Measurements from ENCODE around the gene VAC14.

Gene VAC14

GRCh38 chr16:70735141-70735979, 65.6 kb downstream of the VAC14 start:
- no peak for TF ChIP-seq TAF1 (IDR thresholded peaks at IDR 0.05; ENCODE audit: borderline replicate concordance, insufficient read depth, low read length)
- no peak for TF ChIP-seq REST (IDR thresholded peaks at IDR 0.05; ENCODE audit: insufficient read depth in 1 of 2, low read depth in 2 of 2, low read length in 2 of 2)
- no peak for TF ChIP-seq SIN3A (IDR thresholded peaks at IDR 0.05; ENCODE audit: borderline replicate concordance, insufficient read depth, low read length)
- no peak for TF ChIP-seq POLR2AphosphoS5 (IDR thresholded peaks at IDR 0.05; ENCODE audit: low read depth, low read length)
- TF ChIP-seq FOXP2 (optimal IDR thresholded peaks at IDR 0.05; ENCODE audit: borderline replicate concordance, extremely low read depth, extremely low read length, insufficient read depth) = no peak

DNA sequence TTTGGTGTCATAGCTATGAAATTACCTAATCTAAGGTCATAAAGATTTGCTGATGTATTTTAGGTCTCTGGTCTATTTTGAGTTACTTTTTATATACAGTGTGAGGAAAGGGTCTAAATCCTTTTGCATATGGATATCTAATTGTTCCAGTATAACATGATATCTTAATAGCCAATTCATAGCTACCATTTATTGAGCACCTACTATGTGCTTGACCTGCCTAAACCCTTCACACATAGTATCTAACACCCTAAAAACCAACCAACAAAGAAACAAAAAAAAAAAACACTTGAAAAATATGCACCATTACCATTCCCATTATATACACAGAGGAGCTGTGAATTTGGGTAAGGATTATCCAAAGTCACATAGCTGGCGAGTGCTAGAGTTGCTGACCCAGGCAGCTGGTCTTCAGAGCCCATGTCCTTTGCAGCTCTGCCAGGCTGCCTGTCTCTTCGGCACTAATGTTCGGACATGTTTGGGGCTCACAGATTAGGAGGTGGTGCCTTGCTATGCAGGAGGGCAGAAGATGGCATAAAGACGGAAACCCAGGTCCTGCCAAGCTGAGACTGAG, 66.3 kb downstream of the VAC14 start:
- TF ChIP-seq FOXP2 (optimal IDR thresholded peaks at IDR 0.05; ENCODE audit: borderline replicate concordance, extremely low read depth, extremely low read length, insufficient read depth) = no peak
- TF ChIP-seq TAF1 (IDR thresholded peaks at IDR 0.05; ENCODE audit: borderline replicate concordance, insufficient read depth, low read length) = no peak
- no peak for TF ChIP-seq REST (IDR thresholded peaks at IDR 0.05; ENCODE audit: insufficient read depth in 1 of 2, low read depth in 2 of 2, low read length in 2 of 2)
- TF ChIP-seq POLR2AphosphoS5 (IDR thresholded peaks at IDR 0.05; ENCODE audit: low read depth, low read length) = no peak
- TF ChIP-seq SIN3A (IDR thresholded peaks at IDR 0.05; ENCODE audit: borderline replicate concordance, insufficient read depth, low read length) = no peak

- TF ChIP-seq REST (IDR thresholded peaks at IDR 0.05; ENCODE audit: insufficient read depth in 1 of 2, low read depth in 2 of 2, low read length in 2 of 2) (no peak), TAF1 (IDR thresholded peaks at IDR 0.05; ENCODE audit: borderline replicate concordance, insufficient read depth, low read length) (no peak), SIN3A (IDR thresholded peaks at IDR 0.05; ENCODE audit: borderline replicate concordance, insufficient read depth, low read length) (no peak), FOXP2 (optimal IDR thresholded peaks at IDR 0.05; ENCODE audit: borderline replicate concordance, extremely low read depth, extremely low read length, insufficient read depth) (no peak), POLR2AphosphoS5 (IDR thresholded peaks at IDR 0.05; ENCODE audit: low read depth, low read length) (no peak)
These were observed 70.0 kb downstream of the VAC14 start for GRCh38 chr16:70730944-70731343.

DNA sequence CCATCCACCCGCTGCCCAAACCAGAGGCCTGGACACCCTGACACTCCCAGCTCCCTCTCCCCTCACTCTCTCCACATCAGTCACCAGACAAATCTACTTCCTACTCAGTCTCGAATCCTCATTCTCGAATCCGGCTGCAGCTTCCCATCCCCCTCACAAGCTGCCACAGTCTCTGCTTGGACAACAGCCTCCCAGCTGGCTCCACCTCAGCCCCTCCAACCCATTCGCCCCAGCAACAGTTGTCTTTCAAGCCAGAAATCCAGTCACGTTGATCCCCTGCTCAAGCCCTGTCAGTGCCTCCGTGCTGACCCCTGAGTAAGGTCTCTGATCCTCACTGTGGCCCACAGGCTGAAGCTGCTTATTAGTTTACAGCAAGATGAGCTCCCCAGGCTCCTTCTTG, 70.9 kb downstream of the VAC14 start:
- no peak for TF ChIP-seq SIN3A (IDR thresholded peaks at IDR 0.05; ENCODE audit: borderline replicate concordance, insufficient read depth, low read length)
- no peak for TF ChIP-seq TAF1 (IDR thresholded peaks at IDR 0.05; ENCODE audit: borderline replicate concordance, insufficient read depth, low read length)
- no peak for TF ChIP-seq POLR2AphosphoS5 (IDR thresholded peaks at IDR 0.05; ENCODE audit: low read depth, low read length)
- no peak for TF ChIP-seq REST (IDR thresholded peaks at IDR 0.05; ENCODE audit: insufficient read depth in 1 of 2, low read depth in 2 of 2, low read length in 2 of 2)
- no peak for TF ChIP-seq FOXP2 (optimal IDR thresholded peaks at IDR 0.05; ENCODE audit: borderline replicate concordance, extremely low read depth, extremely low read length, insufficient read depth)
